K562 (cell line): ENCODE data around the gene ATE1. TPM values are rescaled to one million over a fixed set of nuclear protein-coding genes. Genes with fewer than 3 reads are reported as not detected.

Experiments used
- ATF7 ChIP-seq: fragments of 450-650 bp; IDR thresholded peaks from 2 replicates; pipeline ENCODE4 v1.7.1; 2014; ENCODE audit warnings: mild to moderate bottlenecking, moderate library complexity
- CHAMP1 ChIP-seq: fragments of 450-650 bp; IDR thresholded peaks from 2 replicates; pipeline ENCODE4 v1.6.1; 2016; ENCODE audit warnings: mild to moderate bottlenecking
- CHD2 ChIP-seq: IDR thresholded peaks from 2 replicates; pipeline ENCODE4 v1.6.1; 2011; ENCODE audit warnings: low read depth, low read length
- FOXO4 ChIP-seq: fragments of 450-650 bp; formaldehyde crosslinking; IDR thresholded peaks from 2 replicates; pipeline ENCODE4 v1.4.0; 2020; ENCODE audit warnings: mild to moderate bottlenecking, moderate library complexity
- GTF2E2 ChIP-seq: fragments of 200-800 bp; sonication (Bioruptor generic); IDR thresholded peaks from 2 replicates; pipeline ENCODE4 v1.6.1; 2016; ENCODE audit warnings: missing genetic modification characterization, missing compliant biosample characterization
- HCFC1 ChIP-seq: IDR thresholded peaks from 2 replicates; pipeline ENCODE4 v1.6.1; 2012; ENCODE audit warnings: low read depth, low read length, improper control_type of control experiment
- HEY1 ChIP-seq: fragments of 250-450 bp; sonication (Bioruptor Pico); IDR thresholded peaks from 2 replicates; pipeline ENCODE4 v1.5.0; 2020; ENCODE audit warnings: mild to moderate bottlenecking, moderate library complexity, borderline replicate concordance
- HNRNPL ChIP-seq: fragments of 200-400 bp; formaldehyde crosslinking; IDR thresholded peaks from 2 replicates; pipeline ENCODE4 v1.6.1; 2017; ENCODE audit warnings: low read depth, mild to moderate bottlenecking, low read length
- IRF2 ChIP-seq: sonication (generic); formaldehyde crosslinking; IDR thresholded peaks from 2 replicates; pipeline ENCODE4 v1.8.1; 2022; ENCODE audit warnings: mild to moderate bottlenecking, missing genetic modification reagents
- POU5F1 ChIP-seq: fragments of 150-350 bp; IDR thresholded peaks from 2 replicates; pipeline ENCODE4 v1.6.1; 2014; ENCODE audit warnings: borderline replicate concordance, low read length, low read depth, mild to moderate bottlenecking; ENCODE audit not compliant: partially characterized antibody
- PYGO2 ChIP-seq: fragments of 450-650 bp; IDR thresholded peaks from 2 replicates; pipeline ENCODE4 v1.6.1; 2016; ENCODE audit warnings: mild to moderate bottlenecking, missing genetic modification characterization, moderate library complexity, missing compliant biosample characterization
- RNF2 ChIP-seq: sonication (generic); IDR thresholded peaks from 2 replicates; pipeline ENCODE4 v1.6.1; 2016
- RREB1 ChIP-seq: fragments of 250-450 bp; sonication (Bioruptor Pico); IDR thresholded peaks from 2 replicates; pipeline ENCODE4 v1.4.0; 2020
- SMARCE1 ChIP-seq: fragments of 450-650 bp; IDR thresholded peaks from 2 replicates; pipeline ENCODE4 v1.7.1; 2016; ENCODE audit warnings: mild to moderate bottlenecking
- TAF1 ChIP-seq: IDR thresholded peaks from 2 replicates; pipeline ENCODE4 v1.6.1; 2011; ENCODE audit warnings: mild to moderate bottlenecking, low read length, moderate library complexity; ENCODE audit not compliant: insufficient read depth, control insufficient read depth, severe bottlenecking; ENCODE audit errors: extremely low read depth
- YY1 ChIP-seq, 3 experiments: IDR thresholded peaks; 2 replicates each; pipeline ENCODE4 v1.6.1; 2011; ENCODE audit warnings: low read length in 2 of 3, mild to moderate bottlenecking in 2 of 3, moderate library complexity in 2 of 3, borderline replicate concordance in 1 of 3, control low read depth in 1 of 3, low read depth in 1 of 3; ENCODE audit not compliant: insufficient read depth in 3 of 3, insufficient replicate concordance in 2 of 3, control insufficient read depth in 1 of 3, insufficient read length in 1 of 3; ENCODE audit errors: extremely low read depth in 1 of 3
- ZNF121 ChIP-seq: sonication (generic); formaldehyde crosslinking; conservative IDR thresholded peaks from 2 replicates; pipeline ENCODE4 v1.8.0; 2022; ENCODE audit warnings: missing genetic modification reagents
- ZNF384 ChIP-seq: IDR thresholded peaks from 2 replicates; pipeline ENCODE4 v1.6.1; 2012; ENCODE audit warnings: low read depth, low read length, improper control_type of control experiment
- ZNF584 ChIP-seq: fragments of 200-800 bp; sonication (Bioruptor generic); IDR thresholded peaks from 2 replicates; pipeline ENCODE4 v1.6.1; 2016; ENCODE audit warnings: low read depth, mild to moderate bottlenecking, missing genetic modification characterization, missing compliant biosample characterization
- polyA plus RNA-seq, 8 experiments: library from polyadenylated mRNA; depleted of rRNA in 4 of 8; stranded (reverse) in 5 of 8; unstranded in 3 of 8; fragments of >200 nt; fragmentation: Nextera tagmentation in 2 of 8; fragmentation: Illumina TruSeq in 1 of 8; extraction: Ambion mirVana in 2 of 8; extraction: Trizol in 1 of 8; gene quantifications; 2 replicates each; pipeline versions ENCODE4 v1.2.1 to v1.2.3, GENCODE V29; 2011 to 2014; ENCODE audit warnings: inconsistent platforms in 1 of 8, missing spikeins in 1 of 8
- total RNA-seq, 7 experiments: library from RNA; depleted of rRNA in 6 of 7; stranded (reverse); fragments of >200 nt in 6 of 7; fragmentation: Illumina TruSeq in 2 of 7; extraction: Trizol in 2 of 7; gene quantifications; 2 replicates each; pipeline versions ENCODE4 v1.2.1 to v1.2.3, GENCODE V29; 2011 to 2021; ENCODE audit warnings: low replicate concordance in 1 of 7

Gene ATE1
- total and polyA plus RNA-seq, 9 of the 15 experiments (the other 6 are each of a cell fraction or from before 2014, with no cell fraction given): 3.0 to 14.2 (median 8.8) TPM

- TF ChIP-seq ZNF121 (CRISPR knock-in tag) (no peak), PYGO2 (tag) (no peak), IRF2 (CRISPR knock-in tag) (no peak), HNRNPL (0 out of 2 replicates have a peak, but pooled peaks have one; percentile 16), FOXO4 (CRISPR knock-in tag) (no peak), HCFC1 (no peak), GTF2E2 (tag) (no peak), SMARCE1 (no peak), RREB1 (no peak), RNF2 (no peak), ZNF584 (CRISPR knock-in tag) (0 out of 2 replicates have a peak, but pooled peaks have one; percentile 3), ZNF384 (no peak; the same call in 1 of the 2 replicates), ATF7 (no peak), CHD2 (no peak), YY1 (IDR thresholded peaks at IDR 0.05; ENCODE audit: borderline replicate concordance in 1 of 3, control insufficient read depth in 1 of 3, extremely low read depth in 1 of 3, insufficient read depth in 3 of 3, insufficient read length in 1 of 3, insufficient replicate concordance in 2 of 3, low read depth in 1 of 3, low read length in 2 of 3) (peak in 1 of 3 experiments; percentile 72), HEY1 (no peak), CHAMP1 (no peak), TAF1 (peak; percentile 25), POU5F1 (no peak)
Observed at GRCh38 chr10:121927318-121927840, 452 bp downstream of the ATE1 start (continued).
